Measurements from ENCODE around the gene ELMO2. TPM values are rescaled to one million over a fixed set of nuclear protein-coding genes. Genes with fewer than 3 reads are reported as not detected.

Gene ELMO2
- total RNA-seq, 2 donors from 2014 or later: 47.7 to 117 TPM

DNA sequence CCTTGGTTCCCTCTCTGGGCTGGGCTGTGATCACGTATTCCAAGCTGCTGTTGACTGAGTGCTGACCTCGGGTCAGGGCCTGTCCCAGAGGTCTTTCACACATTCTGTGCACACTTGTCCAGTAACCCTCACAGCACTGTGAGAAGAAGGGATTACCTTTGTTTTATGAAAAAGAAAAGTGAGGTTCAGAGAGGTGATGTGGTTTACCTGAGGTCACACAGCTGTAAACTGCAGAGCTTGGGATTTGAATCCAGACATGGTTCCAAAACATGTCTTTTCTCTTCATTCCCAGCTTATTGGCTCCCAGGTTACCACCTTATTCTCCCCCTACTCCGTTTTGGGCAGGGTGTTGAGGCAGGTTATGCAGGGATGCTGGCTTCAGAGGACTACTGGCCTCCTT is 69.7 kb downstream of the ELMO2 start:
- Histone ChIP-seq H3K4me3 (no peak overlapping the region), H3K27me3 (replicated peaks; ENCODE audit: insufficient read depth) (no peaks in the 10 kb centered on the region), H3K9me3 (no peaks in the 10 kb centered on the region), H3K36me3 (no peaks in the 10 kb centered on the region), H3K27ac (no peak overlapping the region), H3K4me1 (replicated peaks) (no peaks in the 10 kb centered on the region)
- intact Hi-C loops (cut with DNase I): no loop called here
- 73% methylated on average over 3 of the region's 3 CpGs for WGBS
- DNase-seq (ENCODE audit: low spot score): no peak
- no peak for TF ChIP-seq POLR2AphosphoS5 (IDR thresholded peaks at IDR 0.05)
- no peak for TF ChIP-seq CTCF (IDR thresholded peaks at IDR 0.05)
- TF ChIP-seq POLR2A (IDR thresholded peaks at IDR 0.05): no peak

DNA sequence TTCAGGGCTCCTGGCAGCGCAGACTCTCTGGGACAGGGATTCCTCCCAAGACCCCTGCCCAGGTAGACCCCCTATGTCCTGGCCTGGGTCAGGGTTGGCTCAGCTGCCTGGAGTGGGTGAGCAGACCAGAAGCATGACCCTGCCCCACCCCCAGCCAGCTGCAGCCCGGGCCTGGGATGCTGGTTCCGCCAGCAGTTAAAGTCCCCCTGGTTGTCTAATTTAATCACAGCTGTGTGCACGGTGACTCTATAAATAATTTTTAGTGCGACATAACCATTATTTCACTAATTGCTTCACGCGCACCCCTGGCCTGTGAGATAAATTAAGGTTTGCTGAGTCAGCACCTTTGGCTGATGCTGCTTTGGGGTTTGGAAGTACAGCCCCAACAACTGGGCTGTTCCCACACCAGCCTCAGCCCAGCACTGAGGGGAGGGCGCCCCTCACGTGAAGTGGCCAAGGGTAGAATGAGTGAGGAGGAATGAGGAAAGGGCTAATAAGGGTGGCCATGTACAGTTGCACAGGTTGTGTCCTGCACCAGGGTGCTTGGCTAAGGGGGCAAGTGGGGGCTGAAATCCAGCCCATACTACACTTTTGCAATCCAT is 72.0 kb downstream of the ELMO2 start:
- intact Hi-C loops (cut with DNase I): no loop called here
- Histone ChIP-seq H3K27ac (no peak overlapping the region), H3K4me1 (replicated peaks) (no peaks in the 10 kb centered on the region), H3K27me3 (replicated peaks; ENCODE audit: insufficient read depth) (no peaks in the 10 kb centered on the region), H3K9me3 (no peaks in the 10 kb centered on the region), H3K4me3 (no peak overlapping the region), H3K36me3 (no peaks in the 10 kb centered on the region)
- DNase-seq (ENCODE audit: low spot score): no peak
- 59% methylated on average over 9 of the region's 9 CpGs for WGBS
- TF ChIP-seq CTCF (IDR thresholded peaks at IDR 0.05) (no peak), POLR2AphosphoS5 (IDR thresholded peaks at IDR 0.05) (no peak), POLR2A (IDR thresholded peaks at IDR 0.05) (no peak)

- Histone ChIP-seq H3K36me3 (no peaks in the 10 kb centered on the region), H3K4me3 (no peak overlapping the region), H3K27me3 (replicated peaks; ENCODE audit: insufficient read depth) (no peaks in the 10 kb centered on the region), H3K27ac (no peak overlapping the region), H3K4me1 (replicated peaks) (no peaks in the 10 kb centered on the region), H3K9me3 (no peaks in the 10 kb centered on the region)
- intact Hi-C loops (cut with DNase I): no loop called here
- DNase-seq (ENCODE audit: low spot score): peak; percentile 54
- no peak for TF ChIP-seq CTCF (IDR thresholded peaks at IDR 0.05)
- no peak for TF ChIP-seq POLR2A (IDR thresholded peaks at IDR 0.05)
- TF ChIP-seq POLR2AphosphoS5 (IDR thresholded peaks at IDR 0.05): peak; percentile 35
- 55% methylated on average over 6 of the region's 8 CpGs for WGBS
Observed at GRCh38 chr20:46333161-46333991, 73.0 kb downstream of the ELMO2 start.

GRCh38 chr20:46332373-46333160 is 73.8 kb downstream of the ELMO2 start:
- Histone ChIP-seq H3K27me3 (replicated peaks; ENCODE audit: insufficient read depth) (no peaks in the 10 kb centered on the region), H3K27ac (no peak overlapping the region), H3K9me3 (no peaks in the 10 kb centered on the region), H3K36me3 (no peaks in the 10 kb centered on the region), H3K4me3 (no peak overlapping the region), H3K4me1 (replicated peaks) (no peaks in the 10 kb centered on the region)
- WGBS: 45% methylated on average over 9 of the region's 12 CpGs
- TF ChIP-seq POLR2A (IDR thresholded peaks at IDR 0.05): no peak
- no peak for TF ChIP-seq CTCF (IDR thresholded peaks at IDR 0.05)
- TF ChIP-seq POLR2AphosphoS5 (IDR thresholded peaks at IDR 0.05): no peak
- no peak for DNase-seq (ENCODE audit: low spot score)
- intact Hi-C loops (cut with DNase I): no loop called here

Measured in prostate gland (tissue), 2 donors.